Activated CD8-positive, alpha-beta T cell treated with anti-CD3 and anti-CD28 coated beads, Interleukin-2, amount 10 ng/mL, durations not matched to agents 7 days and 5 days (primary cell): ENCODE results near the gene BANP. TPM values are rescaled to one million over a fixed set of nuclear protein-coding genes. Genes with fewer than 3 reads are reported as not detected.

ENCODE experiments used
- ATAC-seq: fragments of 150-1000 bp; cut with Tn5 transposase; one replicate; pipeline ENCODE4 v1.10.0; 2021; ENCODE audit warnings: moderate library complexity
- CTCF ChIA-PET: fragments of 350-600 bp; sonication (Branson Sonifier 250); formaldehyde crosslinking; loops from one replicate; lab custom pipeline; 2021; ENCODE audit warnings: antibody characterized with exemption; lab: Charles Lee
- POLR2A ChIA-PET: fragments of 350-600 bp; sonication (Branson Sonifier 250); formaldehyde crosslinking; loops from one replicate; lab custom pipeline; 2021; ENCODE audit warnings: antibody characterized with exemption; lab: Charles Lee
- DNase-seq: peaks from one replicate; pipeline ENCODE4 v3.0.0-alpha.2; 2020
- H3K27ac Mint-ChIP-seq: one replicate; pipeline ENCODE4 v1.8.0; 2021; ENCODE audit warnings: mild to moderate bottlenecking, mixed read lengths
- H3K27me3 Mint-ChIP-seq: one replicate; pipeline ENCODE4 v1.8.0; 2021; ENCODE audit warnings: low read depth, mixed read lengths
- H3K36me3 Mint-ChIP-seq: one replicate; pipeline ENCODE4 v1.8.0; 2021; ENCODE audit warnings: low read depth, mixed read lengths
- H3K4me1 Mint-ChIP-seq: one replicate; pipeline ENCODE4 v1.8.0; 2021; ENCODE audit warnings: low read depth, mixed read lengths
- H3K4me3 Mint-ChIP-seq: one replicate; pipeline ENCODE4 v1.8.0; 2021; ENCODE audit warnings: mild to moderate bottlenecking, mixed read lengths
- H3K9me3 Mint-ChIP-seq: one replicate; pipeline ENCODE4 v1.8.0; 2022; ENCODE audit warnings: mixed read lengths; ENCODE audit not compliant: insufficient read depth
- total RNA-seq, 2 experiments: library from RNA; stranded (reverse); gene quantifications; one replicate each; pipeline ENCODE4 v1.2.3, GENCODE V29; 2021

The BANP gene
- total RNA-seq, 2 experiments from 2014 or later = 34.1 to 39.8 TPM

DNA sequence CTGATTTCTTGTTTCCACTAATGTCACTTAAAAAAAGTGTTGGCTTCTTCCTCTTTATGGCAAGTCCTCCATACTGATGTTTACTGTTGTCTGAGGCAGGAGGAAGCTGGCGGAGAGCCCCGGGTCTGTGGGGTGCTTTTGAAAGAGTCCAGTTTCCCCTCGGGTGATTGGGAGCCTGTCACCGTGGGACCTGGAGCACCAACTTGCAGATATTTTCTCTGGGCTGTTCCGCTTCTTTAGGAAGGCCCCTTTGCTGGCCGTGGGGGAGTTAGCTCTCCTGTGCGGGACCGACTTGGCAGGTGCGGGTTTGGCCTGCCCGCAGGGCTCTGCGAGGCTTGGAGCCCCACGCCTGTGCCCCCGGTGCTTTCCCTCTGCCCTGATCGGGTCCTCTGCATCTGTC lies 3.1 kb downstream of the BANP start:
- H3K36me3 Mint-ChIP-seq = peaks cover 50% of the 10 kb centered on the region
- peaks cover 80% of the 10 kb centered on the region for H3K4me1 Mint-ChIP-seq
- CTCF ChIA-PET = interaction anchor here (0.9 to 4.0 kb wide), 4 partner anchors 12 to 608 kb away, joined by 3 to 37 read pairs (median 4); no protein-coding TSS in a partner anchor
- no peaks in the 10 kb centered on the region for H3K27me3 Mint-ChIP-seq
- H3K9me3 Mint-ChIP-seq = no peaks in the 10 kb centered on the region
- ATAC-seq (no peak), DNase-seq (no peak)
- H3K27ac Mint-ChIP-seq = peak overlapping the region; percentile 53
- POLR2A ChIA-PET = interaction anchor here (0.5 to 1.3 kb wide), 3 partner anchors 9 to 553 kb away, joined by 3 to 5 read pairs (median 3); partner anchors contain the start of gene KLHDC4
- no peak overlapping the region for H3K4me3 Mint-ChIP-seq

DNA sequence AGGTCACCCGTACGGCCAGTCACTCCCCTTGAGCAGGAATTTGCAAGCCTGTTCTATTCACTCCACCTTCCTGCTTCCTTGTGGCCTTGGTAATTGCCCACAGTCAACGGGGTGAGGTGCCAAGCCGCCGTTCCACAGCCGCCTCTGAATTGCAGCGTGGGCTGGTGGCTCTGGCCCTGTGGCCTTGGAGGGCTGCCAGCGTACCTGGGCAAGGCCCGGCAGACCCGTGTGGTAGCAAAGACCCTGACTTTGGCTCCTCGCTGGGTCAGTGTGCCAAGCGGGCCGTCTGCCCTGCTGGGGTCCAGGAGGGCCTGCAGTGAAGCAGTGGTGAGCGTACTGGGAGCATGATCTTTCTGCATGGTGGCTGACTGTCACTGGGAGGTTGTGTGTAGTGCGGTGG lies 3.6 kb downstream of the BANP start:
- H3K36me3 Mint-ChIP-seq = peaks cover 51% of the 10 kb centered on the region
- peaks cover 82% of the 10 kb centered on the region for H3K4me1 Mint-ChIP-seq
- no peaks in the 10 kb centered on the region for H3K27me3 Mint-ChIP-seq
- DNase-seq (no peak), ATAC-seq (no peak)
- H3K27ac Mint-ChIP-seq = peak overlapping the region; percentile 96
- H3K4me3 Mint-ChIP-seq = no peak overlapping the region
- CTCF ChIA-PET = interaction anchor here (0.9 to 1.2 kb wide), 2 partner anchors 105 to 608 kb away, joined by 3 read pairs; no protein-coding TSS in a partner anchor
- POLR2A ChIA-PET = interaction anchor here (0.5 to 1.3 kb wide), 2 partner anchors 189 to 553 kb away, joined by 3 read pairs; partner anchors contain the start of gene KLHDC4
- no peaks in the 10 kb centered on the region for H3K9me3 Mint-ChIP-seq

DNA sequence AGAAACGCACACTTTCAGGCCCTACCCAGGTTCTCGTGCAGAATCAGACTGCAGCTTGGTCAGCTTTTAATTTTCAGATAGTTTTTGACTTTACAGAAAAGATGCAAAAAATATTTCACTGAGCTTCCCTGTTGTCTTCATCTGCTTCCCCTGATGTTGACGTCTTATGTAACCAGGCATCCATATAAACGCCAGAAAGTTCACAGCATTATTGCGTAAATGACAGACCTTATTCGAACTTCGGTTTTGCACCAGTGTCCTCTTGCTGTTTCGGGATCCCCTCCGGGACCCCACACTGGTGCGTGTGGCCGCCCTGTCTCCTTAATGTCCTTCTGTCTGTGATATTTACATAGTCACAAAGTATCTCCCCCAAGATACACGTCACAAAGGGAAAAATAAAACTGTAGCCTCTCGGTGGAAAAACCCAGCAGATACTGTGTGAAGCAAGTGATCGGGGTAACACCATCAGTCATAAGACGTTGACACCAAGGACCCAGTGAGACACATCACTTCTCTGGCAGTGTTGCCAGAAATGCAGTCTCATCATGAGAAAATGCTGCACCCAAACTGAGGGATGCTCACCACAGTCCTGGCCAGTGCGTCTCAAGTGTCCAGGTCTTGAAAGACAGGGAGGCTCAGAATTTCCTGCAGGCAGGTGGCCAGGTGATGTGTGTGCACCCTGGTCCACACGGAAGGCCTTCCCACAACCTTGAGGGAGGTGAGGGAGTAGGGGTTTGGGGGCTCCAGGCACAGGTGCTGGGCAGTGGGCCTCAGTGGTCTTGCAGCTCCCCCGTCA lies 4.3 kb downstream of the BANP start:
- peaks cover 55% of the 10 kb centered on the region for H3K36me3 Mint-ChIP-seq
- DNase-seq (no peak), ATAC-seq (no peak)
- H3K27ac Mint-ChIP-seq = peak overlapping the region; percentile 96
- ChIA-PET POLR2A (interaction anchor here (1.7 kb wide), 1 partner anchor 176 kb away, joined by 6 read pairs; no protein-coding TSS in a partner anchor), CTCF (interaction anchor here (0.8 to 2.3 kb wide), 4 partner anchors 11 to 616 kb away, joined by 3 to 7 read pairs (median 4); no protein-coding TSS in a partner anchor)
- H3K27me3 Mint-ChIP-seq = no peaks in the 10 kb centered on the region
- H3K9me3 Mint-ChIP-seq = no peaks in the 10 kb centered on the region
- peak overlapping the region; percentile 78 for H3K4me3 Mint-ChIP-seq
- peaks cover 84% of the 10 kb centered on the region for H3K4me1 Mint-ChIP-seq

DNA sequence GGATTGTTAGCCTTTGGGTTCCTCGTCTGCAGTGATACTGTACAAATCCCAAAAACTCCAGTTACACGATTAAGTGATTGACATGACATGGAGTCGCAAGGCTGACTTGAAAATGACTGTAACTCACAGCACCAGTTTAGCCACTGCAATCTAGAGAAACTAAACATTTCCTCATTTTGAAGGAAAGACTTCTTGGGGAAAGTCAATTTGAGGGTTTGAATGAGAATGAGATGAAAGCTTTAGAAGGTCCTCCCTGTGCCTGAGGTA lies 4.8 kb downstream of the BANP start:
- DNase-seq (no peak), ATAC-seq (no peak)
- no peaks in the 10 kb centered on the region for H3K27me3 Mint-ChIP-seq
- H3K9me3 Mint-ChIP-seq = no peaks in the 10 kb centered on the region
- H3K4me3 Mint-ChIP-seq = peak overlapping the region; percentile 78
- CTCF ChIA-PET = interaction anchor here (0.8 to 2.3 kb wide), 9 partner anchors 7 to 615 kb away, joined by 3 to 7 read pairs (median 4); no protein-coding TSS in a partner anchor
- peaks cover 55% of the 10 kb centered on the region for H3K36me3 Mint-ChIP-seq
- peak overlapping the region; percentile 96 for H3K27ac Mint-ChIP-seq
- POLR2A ChIA-PET = interaction anchor here (0.7 to 1.7 kb wide), 4 partner anchors 8 to 468 kb away, joined by 3 to 7 read pairs (median 4); no protein-coding TSS in a partner anchor
- H3K4me1 Mint-ChIP-seq = peaks cover 83% of the 10 kb centered on the region

DNA sequence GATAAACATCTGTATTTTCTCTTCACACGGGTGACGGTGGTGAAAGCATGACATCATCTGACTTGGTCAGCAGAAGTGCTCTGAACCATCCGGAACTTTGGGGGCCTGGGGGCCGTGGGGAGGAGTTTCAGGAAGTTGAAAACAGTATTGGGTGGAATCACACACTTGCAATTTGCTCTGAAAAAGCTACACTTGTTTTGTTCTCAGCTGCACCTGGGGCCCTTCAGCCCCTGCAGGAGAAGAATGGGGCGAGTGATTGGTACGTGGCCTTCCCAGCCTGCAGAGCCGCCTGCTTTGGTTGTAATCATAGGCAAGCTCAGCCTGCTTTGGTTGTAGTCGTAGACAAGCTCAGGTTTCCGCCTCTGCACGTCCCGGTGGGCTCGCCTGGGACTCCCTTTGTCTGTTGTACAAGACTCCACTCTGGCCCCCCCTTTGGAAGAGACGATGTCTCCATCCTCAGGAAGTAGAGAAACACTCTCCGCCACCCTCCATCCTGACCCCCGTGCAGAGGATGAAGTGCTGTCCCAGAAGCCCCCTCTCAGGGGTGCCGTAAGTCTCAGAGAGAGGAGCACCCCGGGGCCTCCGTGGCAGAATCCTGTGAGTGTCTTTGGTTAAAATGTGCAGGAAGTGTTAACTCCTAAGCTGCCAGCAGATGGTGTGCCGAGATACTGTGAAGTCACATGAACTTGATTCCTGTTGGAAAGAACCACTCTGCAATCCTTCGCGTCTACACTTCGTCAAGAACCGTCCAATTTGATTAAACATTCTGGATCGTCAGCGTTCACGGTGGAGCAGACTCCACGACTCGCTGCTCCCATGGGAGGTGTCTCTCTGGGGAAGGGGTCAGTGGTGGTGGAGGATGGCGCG lies 5.4 kb downstream of the BANP start:
- ChIA-PET CTCF (interaction anchor here (0.8 to 2.3 kb wide), 11 partner anchors 8 to 615 kb away, joined by 3 to 7 read pairs (median 4); no protein-coding TSS in a partner anchor), POLR2A (interaction anchor here (0.7 to 1.7 kb wide), 8 partner anchors 8 to 474 kb away, joined by 3 to 7 read pairs (median 4); no protein-coding TSS in a partner anchor)
- H3K36me3 Mint-ChIP-seq = peaks cover 57% of the 10 kb centered on the region

DNA sequence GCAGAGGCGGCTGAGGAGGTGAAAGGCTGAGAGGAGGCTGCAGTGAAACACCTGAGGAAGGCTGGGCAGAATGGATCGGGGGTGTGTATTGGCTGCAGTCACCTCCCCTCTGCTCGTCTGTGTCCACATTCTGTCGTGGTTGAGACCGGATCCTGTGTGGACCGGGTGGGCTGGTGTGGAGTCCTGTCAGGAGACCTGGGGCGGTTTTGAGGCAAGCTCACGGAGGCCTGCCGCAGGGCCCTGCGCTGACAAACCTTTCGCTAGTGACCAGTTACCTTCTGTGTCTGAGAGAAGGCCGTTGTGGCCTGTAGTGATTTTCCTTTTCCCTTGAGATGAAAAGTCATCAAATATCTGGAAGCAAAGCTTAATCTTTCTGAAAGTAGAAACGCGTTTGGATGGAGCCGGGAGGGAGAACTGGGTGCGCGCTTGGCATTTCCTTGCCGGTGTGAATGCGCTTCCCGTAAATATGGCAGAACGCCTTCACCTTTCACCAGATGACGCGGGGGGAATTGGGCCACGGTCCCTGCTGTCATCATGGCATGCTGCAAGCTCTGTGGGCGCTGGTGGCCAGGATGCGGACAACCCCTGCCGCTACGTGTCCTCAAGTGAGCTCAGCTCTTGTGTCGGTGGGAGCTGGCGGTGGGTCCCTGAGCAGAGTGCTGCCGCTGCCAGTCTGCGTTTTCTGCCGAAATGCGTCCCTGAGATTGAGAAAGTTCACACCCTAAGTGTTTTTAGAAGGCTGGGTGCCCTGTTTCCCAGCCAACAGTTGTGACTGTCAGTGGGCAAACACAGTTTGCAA lies 6.3 kb downstream of the BANP start:
- peaks cover 84% of the 10 kb centered on the region for H3K4me1 Mint-ChIP-seq
- peaks cover 53% of the 10 kb centered on the region for H3K36me3 Mint-ChIP-seq
- ChIA-PET POLR2A (interaction anchor here (0.9 to 1.7 kb wide), 6 partner anchors 9 to 473 kb away, joined by 3 to 7 read pairs (median 6); no protein-coding TSS in a partner anchor), CTCF (interaction anchor here (0.8 to 2.3 kb wide), 6 partner anchors 9 to 479 kb away, joined by 3 to 7 read pairs (median 3); no protein-coding TSS in a partner anchor)
- H3K9me3 Mint-ChIP-seq = no peaks in the 10 kb centered on the region
- H3K27me3 Mint-ChIP-seq = no peaks in the 10 kb centered on the region
- peak overlapping the region; percentile 96 for H3K27ac Mint-ChIP-seq
- DNase-seq (no peak), ATAC-seq (no peak)
- H3K4me3 Mint-ChIP-seq = peak overlapping the region; percentile 78

More for the DNA sequence above, 5.4 kb downstream of the BANP start:
- DNase-seq = peak; percentile 88
- H3K4me3 Mint-ChIP-seq = peak overlapping the region; percentile 78
- H3K27ac Mint-ChIP-seq = peak overlapping the region; percentile 96
- no peaks in the 10 kb centered on the region for H3K9me3 Mint-ChIP-seq
- peaks cover 85% of the 10 kb centered on the region for H3K4me1 Mint-ChIP-seq
- H3K27me3 Mint-ChIP-seq = no peaks in the 10 kb centered on the region
- peak; percentile 62 for ATAC-seq

DNA sequence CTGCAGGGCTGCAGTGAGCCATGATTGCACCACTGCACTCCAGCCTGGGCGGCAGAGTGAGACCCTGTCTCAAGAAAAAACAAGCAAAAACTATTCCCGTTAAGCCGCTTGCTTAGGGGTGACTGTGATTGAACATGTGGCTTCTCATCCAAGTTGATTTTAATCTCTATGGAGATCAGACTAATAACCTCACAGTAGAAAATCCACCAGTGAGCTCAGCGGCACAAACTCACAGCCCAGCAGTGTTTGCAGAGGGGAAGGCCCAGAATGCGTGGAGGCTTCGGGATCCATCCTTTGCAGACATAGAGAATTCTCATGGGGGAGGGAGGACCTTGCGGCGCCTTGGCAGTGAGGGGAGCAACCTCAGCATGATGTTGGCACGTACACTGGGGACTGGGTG lies 7.4 kb downstream of the BANP start:
- no peaks in the 10 kb centered on the region for H3K9me3 Mint-ChIP-seq
- H3K27ac Mint-ChIP-seq = peak overlapping the region; percentile 31
- no peak overlapping the region for H3K4me3 Mint-ChIP-seq
- no peak for DNase-seq
- peaks cover 46% of the 10 kb centered on the region for H3K36me3 Mint-ChIP-seq
- POLR2A ChIA-PET = no interaction called here
- ATAC-seq = no peak
- H3K4me1 Mint-ChIP-seq = peaks cover 85% of the 10 kb centered on the region
- CTCF ChIA-PET = no interaction called here
- no peaks in the 10 kb centered on the region for H3K27me3 Mint-ChIP-seq

DNA sequence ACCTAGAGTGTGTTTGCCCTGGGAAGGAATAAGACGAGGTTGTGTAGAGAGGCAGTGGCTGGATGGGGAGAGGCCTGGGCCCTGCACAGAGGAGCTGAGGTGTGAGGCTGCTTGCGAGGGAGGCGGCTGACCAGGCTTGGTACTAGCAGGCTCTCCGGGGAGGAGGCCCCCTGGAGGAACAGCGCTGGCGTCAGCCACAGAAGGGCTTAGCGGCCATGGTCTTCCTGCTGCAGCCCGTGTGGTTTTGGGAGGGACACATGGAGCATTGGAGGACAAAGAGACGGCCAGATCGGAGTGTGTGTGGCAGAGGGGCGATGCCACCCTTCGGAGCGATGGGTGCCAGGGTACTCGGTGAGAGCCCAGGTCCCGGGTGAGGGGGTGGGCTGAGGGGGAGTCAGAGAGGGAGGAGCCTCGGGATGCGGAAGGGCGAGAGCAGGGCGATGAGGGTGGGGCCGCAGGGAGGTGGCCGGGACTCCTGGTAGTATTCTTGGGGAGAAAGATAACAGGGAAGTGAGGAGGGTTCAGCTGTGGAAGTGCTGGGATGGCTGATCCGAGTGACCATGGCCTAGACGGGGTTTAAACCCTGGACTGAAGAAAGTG lies 8.3 kb downstream of the BANP start:
- POLR2A ChIA-PET = interaction anchor here (1.1 kb wide), 1 partner anchor 471 kb away, joined by 4 read pairs; no protein-coding TSS in a partner anchor
- Mint-ChIP-seq H3K27me3 (no peaks in the 10 kb centered on the region), H3K4me1 (peaks cover 85% of the 10 kb centered on the region), H3K36me3 (peaks cover 38% of the 10 kb centered on the region), H3K4me3 (peak overlapping the region; percentile 57), H3K9me3 (no peaks in the 10 kb centered on the region), H3K27ac (peak overlapping the region; percentile 50)
- CTCF ChIA-PET = interaction anchor here (1.4 kb wide), 1 partner anchor 8 kb away, joined by 6 read pairs; the partner anchor contains the start of gene BANP
- no peak for DNase-seq
- ATAC-seq = no peak

DNA sequence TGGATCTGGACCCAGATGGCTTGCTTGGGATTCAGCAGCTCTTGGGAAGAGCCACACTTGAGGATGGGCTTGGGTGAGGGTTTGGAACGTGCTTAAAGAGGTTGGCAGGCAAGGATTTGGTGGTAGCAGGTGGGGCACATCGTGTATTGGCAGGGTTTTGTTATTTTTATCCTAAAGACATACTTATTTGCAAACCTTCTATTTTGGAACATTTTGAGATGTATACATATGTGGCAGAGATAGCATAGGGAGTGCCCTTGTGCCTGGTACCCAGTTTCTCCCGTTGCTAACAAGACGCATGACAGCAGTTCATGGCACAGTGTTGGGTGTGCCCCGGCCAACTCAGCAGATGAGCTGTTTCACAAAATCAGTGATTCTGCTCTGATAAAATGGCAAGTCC lies 9.1 kb downstream of the BANP start:
- ChIA-PET CTCF (interaction anchor here (0.8 to 1.5 kb wide), 6 partner anchors 9 to 477 kb away, joined by 3 to 6 read pairs (median 4); partner anchors contain the start of gene BANP), POLR2A (interaction anchor here (1.1 kb wide), 1 partner anchor 470 kb away, joined by 4 read pairs; no protein-coding TSS in a partner anchor)
- no peaks in the 10 kb centered on the region for H3K27me3 Mint-ChIP-seq
- peaks cover 33% of the 10 kb centered on the region for H3K36me3 Mint-ChIP-seq
- H3K4me3 Mint-ChIP-seq = no peak overlapping the region
- no peaks in the 10 kb centered on the region for H3K9me3 Mint-ChIP-seq
- peak overlapping the region; percentile 48 for H3K27ac Mint-ChIP-seq
- peaks cover 85% of the 10 kb centered on the region for H3K4me1 Mint-ChIP-seq
- ATAC-seq (no peak), DNase-seq (no peak)

DNA sequence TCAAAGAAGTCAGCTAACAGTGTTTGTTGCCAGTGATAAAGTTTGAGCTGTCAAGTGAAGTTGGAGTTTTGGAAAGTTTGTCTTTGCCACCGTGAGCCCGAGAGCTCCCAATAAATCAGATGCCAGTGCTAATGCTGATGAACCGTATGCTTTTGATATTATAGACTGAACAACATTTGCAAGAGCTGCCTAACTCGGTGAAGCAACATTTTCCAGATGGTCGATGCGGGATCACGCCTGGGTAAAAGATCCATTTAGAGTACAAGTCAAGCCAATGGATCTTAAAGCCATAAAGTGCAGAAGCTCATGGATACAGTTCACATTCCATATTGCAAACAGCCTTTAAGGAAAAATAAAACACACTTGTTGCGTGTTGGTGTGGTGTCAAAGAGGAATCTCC lies 9.6 kb downstream of the BANP start:
- ATAC-seq (no peak), DNase-seq (no peak)
- H3K9me3 Mint-ChIP-seq = no peaks in the 10 kb centered on the region
- peaks cover 30% of the 10 kb centered on the region for H3K36me3 Mint-ChIP-seq
- ChIA-PET POLR2A (interaction anchor here (1.1 to 3.9 kb wide), 2 partner anchors 9 to 470 kb away, joined by 4 to 20 read pairs; partner anchors contain the start of gene BANP), CTCF (interaction anchor here (0.8 to 1.5 kb wide), 6 partner anchors 10 to 477 kb away, joined by 3 to 6 read pairs (median 4); partner anchors contain the start of gene BANP)
- no peaks in the 10 kb centered on the region for H3K27me3 Mint-ChIP-seq
- H3K27ac Mint-ChIP-seq = no peak overlapping the region
- H3K4me1 Mint-ChIP-seq = peaks cover 83% of the 10 kb centered on the region
- H3K4me3 Mint-ChIP-seq = no peak overlapping the region
